Measurements from ENCODE around the gene SORBS1.

Gene SORBS1

GRCh38 chr10:95550073-95550672, 11.0 kb downstream of the SORBS1 start:
- Histone ChIP-seq H3K27me3 (ENCODE audit: insufficient read depth, poor library complexity, severe bottlenecking) (peaks cover 5% of the 10 kb centered on the region), H3K36me3 (ENCODE audit: low read depth) (no peaks in the 10 kb centered on the region), H3K9me3 (ENCODE audit: severe bottlenecking) (no peaks in the 10 kb centered on the region), H3K27ac (ENCODE audit: poor library complexity, severe bottlenecking) (no peak overlapping the region), H3K4me1 (ENCODE audit: insufficient read depth, poor library complexity, severe bottlenecking) (no peaks in the 10 kb centered on the region), H3K4me3 (ENCODE audit: severe bottlenecking) (no peak overlapping the region)
- TF ChIP-seq CTCF (IDR thresholded peaks at IDR 0.05; ENCODE audit: poor library complexity, severe bottlenecking), result no peak
- DNase-seq (ENCODE audit: low spot score) (no peak), ATAC-seq (ENCODE audit: low read depth) (no peak)

GRCh38 chr10:95547791-95548435, 13.3 kb downstream of the SORBS1 start:
- no peak for TF ChIP-seq CTCF (IDR thresholded peaks at IDR 0.05; ENCODE audit: poor library complexity, severe bottlenecking)
- H3K4me1 ChIP-seq (ENCODE audit: insufficient read depth, poor library complexity, severe bottlenecking), result no peaks in the 10 kb centered on the region
- H3K27ac ChIP-seq (ENCODE audit: poor library complexity, severe bottlenecking), result no peak overlapping the region
- ATAC-seq (ENCODE audit: low read depth) (no peak), DNase-seq (ENCODE audit: low spot score) (no peak)
- peaks cover 5% of the 10 kb centered on the region for H3K27me3 ChIP-seq (ENCODE audit: insufficient read depth, poor library complexity, severe bottlenecking)
- H3K4me3 ChIP-seq (ENCODE audit: severe bottlenecking), result no peak overlapping the region
- no peaks in the 10 kb centered on the region for H3K36me3 ChIP-seq (ENCODE audit: low read depth)
- H3K9me3 ChIP-seq (ENCODE audit: severe bottlenecking), result no peaks in the 10 kb centered on the region

GRCh38 chr10:95547197-95547596, 14.0 kb downstream of the SORBS1 start:
- H3K9me3 ChIP-seq (ENCODE audit: severe bottlenecking), result no peaks in the 10 kb centered on the region
- ATAC-seq (ENCODE audit: low read depth), result no peak
- no peaks in the 10 kb centered on the region for H3K4me1 ChIP-seq (ENCODE audit: insufficient read depth, poor library complexity, severe bottlenecking)
- no peak overlapping the region for H3K27ac ChIP-seq (ENCODE audit: poor library complexity, severe bottlenecking)
- peaks cover 5% of the 10 kb centered on the region for H3K27me3 ChIP-seq (ENCODE audit: insufficient read depth, poor library complexity, severe bottlenecking)
- no peak overlapping the region for H3K4me3 ChIP-seq (ENCODE audit: severe bottlenecking)
- no peak for DNase-seq (ENCODE audit: low spot score)
- TF ChIP-seq CTCF (IDR thresholded peaks at IDR 0.05; ENCODE audit: poor library complexity, severe bottlenecking), result no peak
- H3K36me3 ChIP-seq (ENCODE audit: low read depth), result no peaks in the 10 kb centered on the region

- Histone ChIP-seq H3K4me1 (ENCODE audit: insufficient read depth, poor library complexity, severe bottlenecking) (no peaks in the 10 kb centered on the region), H3K27ac (ENCODE audit: poor library complexity, severe bottlenecking) (no peak overlapping the region), H3K9me3 (ENCODE audit: severe bottlenecking) (no peaks in the 10 kb centered on the region), H3K27me3 (ENCODE audit: insufficient read depth, poor library complexity, severe bottlenecking) (peaks cover 5% of the 10 kb centered on the region), H3K4me3 (ENCODE audit: severe bottlenecking) (no peak overlapping the region), H3K36me3 (ENCODE audit: low read depth) (no peaks in the 10 kb centered on the region)
- no peak for ATAC-seq (ENCODE audit: low read depth)
- TF ChIP-seq CTCF (IDR thresholded peaks at IDR 0.05; ENCODE audit: poor library complexity, severe bottlenecking), result no peak
- DNase-seq (ENCODE audit: low spot score), result no peak
Observed at GRCh38 chr10:95545981-95546380, 15.2 kb downstream of the SORBS1 start.

Data from RWPE2 (cell line).